GM23248 (cell line): ENCODE measurements around the gene CMC2.

Experiments used
- EZH2 ChIP-seq: fragments of 200-600 bp; sonication (generic); IDR thresholded peaks from 2 replicates; pipeline ENCODE4 v1.6.1; 2018; ENCODE audit warnings: antibody characterized with exemption, mild to moderate bottlenecking; ENCODE audit not compliant: insufficient read depth, poor library complexity, severe bottlenecking
- EZH2phosphoT487 ChIP-seq: fragments of 200-600 bp; sonication (generic); IDR thresholded peaks from 2 replicates; pipeline ENCODE4 v1.6.1; 2018; ENCODE audit warnings: antibody characterized with exemption, moderate library complexity, mild to moderate bottlenecking, low read depth; ENCODE audit not compliant: insufficient read depth

DNA sequence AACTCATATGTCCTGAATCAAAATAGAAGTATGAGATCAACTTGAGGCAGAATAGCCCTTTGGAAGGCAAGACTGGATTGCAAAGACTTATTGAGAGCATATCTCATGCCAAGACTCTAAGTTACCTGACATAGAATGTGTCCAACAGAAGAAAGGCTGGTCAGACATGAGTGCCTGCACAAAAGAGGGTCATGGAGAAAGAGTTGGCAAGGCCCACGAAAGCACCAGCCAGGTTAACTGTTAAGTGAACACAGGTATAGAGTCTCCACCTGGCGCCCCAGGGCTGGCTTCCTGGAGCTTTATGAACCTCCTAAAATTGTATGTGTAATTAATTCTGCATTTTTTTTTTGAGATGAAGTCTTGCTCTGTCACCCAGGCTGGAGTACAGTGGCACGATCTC lies 71.0 kb downstream of the CMC2 start:
- TF ChIP-seq EZH2 (no peak), EZH2phosphoT487 (no peak)
